GM18507 (cell line): ENCODE data around the gene ADAMTS12.

Source experiments
- DNase-seq: peaks from one replicate; pipeline ENCODE4 v3.0.0; 2011; ENCODE audit warnings: low read depth; ENCODE audit not compliant: insufficient read length; ENCODE audit errors: extremely low spot score
- FAIRE-seq: peaks from 2 replicates; lab custom pipeline; 2011; peaks lifted over from hg19 to GRCh38; lab: Jason Lieb, UNC

Gene ADAMTS12, protein sequence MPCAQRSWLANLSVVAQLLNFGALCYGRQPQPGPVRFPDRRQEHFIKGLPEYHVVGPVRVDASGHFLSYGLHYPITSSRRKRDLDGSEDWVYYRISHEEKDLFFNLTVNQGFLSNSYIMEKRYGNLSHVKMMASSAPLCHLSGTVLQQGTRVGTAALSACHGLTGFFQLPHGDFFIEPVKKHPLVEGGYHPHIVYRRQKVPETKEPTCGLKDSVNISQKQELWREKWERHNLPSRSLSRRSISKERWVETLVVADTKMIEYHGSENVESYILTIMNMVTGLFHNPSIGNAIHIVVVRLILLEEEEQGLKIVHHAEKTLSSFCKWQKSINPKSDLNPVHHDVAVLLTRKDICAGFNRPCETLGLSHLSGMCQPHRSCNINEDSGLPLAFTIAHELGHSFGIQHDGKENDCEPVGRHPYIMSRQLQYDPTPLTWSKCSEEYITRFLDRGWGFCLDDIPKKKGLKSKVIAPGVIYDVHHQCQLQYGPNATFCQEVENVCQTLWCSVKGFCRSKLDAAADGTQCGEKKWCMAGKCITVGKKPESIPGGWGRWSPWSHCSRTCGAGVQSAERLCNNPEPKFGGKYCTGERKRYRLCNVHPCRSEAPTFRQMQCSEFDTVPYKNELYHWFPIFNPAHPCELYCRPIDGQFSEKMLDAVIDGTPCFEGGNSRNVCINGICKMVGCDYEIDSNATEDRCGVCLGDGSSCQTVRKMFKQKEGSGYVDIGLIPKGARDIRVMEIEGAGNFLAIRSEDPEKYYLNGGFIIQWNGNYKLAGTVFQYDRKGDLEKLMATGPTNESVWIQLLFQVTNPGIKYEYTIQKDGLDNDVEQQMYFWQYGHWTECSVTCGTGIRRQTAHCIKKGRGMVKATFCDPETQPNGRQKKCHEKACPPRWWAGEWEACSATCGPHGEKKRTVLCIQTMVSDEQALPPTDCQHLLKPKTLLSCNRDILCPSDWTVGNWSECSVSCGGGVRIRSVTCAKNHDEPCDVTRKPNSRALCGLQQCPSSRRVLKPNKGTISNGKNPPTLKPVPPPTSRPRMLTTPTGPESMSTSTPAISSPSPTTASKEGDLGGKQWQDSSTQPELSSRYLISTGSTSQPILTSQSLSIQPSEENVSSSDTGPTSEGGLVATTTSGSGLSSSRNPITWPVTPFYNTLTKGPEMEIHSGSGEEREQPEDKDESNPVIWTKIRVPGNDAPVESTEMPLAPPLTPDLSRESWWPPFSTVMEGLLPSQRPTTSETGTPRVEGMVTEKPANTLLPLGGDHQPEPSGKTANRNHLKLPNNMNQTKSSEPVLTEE (N-terminal part only)

DNA sequence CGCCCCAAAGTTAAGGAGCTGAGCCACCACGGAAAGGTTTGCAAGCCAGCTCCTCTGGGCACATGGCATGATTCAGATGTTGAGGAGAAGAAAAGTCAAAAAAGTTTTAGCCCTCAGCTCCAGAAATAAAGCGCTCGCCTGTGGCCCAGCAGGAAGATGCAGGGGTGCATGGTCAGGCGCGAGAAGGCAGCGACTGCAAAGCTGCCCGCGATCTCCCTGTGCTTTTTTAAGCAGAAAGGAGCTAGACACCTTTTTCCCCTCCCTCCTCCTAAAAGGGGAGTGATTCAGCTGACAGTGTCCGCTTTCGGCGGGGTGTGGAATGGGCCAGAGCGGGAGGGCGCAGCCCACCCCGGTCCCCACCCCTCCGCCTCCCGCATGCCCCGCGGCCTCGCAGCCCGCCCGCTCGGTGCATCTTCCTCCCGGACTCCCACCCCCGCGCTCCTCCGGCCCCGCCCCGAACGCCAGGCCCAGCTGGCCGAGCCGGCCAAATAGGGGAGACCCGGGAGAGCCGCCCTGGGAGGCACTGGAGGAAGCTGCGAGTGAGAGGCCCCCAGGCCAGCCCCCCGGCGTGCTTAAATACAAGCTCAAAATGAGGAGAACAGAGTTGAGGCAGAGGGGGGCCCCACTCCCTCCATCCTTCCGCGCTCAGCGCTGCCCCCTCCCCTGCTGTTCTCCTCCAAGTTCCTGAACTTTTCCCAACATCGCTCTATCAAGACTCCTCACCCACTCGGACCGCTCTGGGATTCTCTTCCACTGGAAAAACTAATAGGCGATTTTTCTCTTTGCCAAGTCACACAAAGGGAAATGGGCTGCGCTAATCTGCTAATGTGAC lies at the start of gene ADAMTS12:
TSS of gene ADAMTS12 (minus strand) at position 203 of the 832 bp plus-strand sequence. CDS start at position 69, 134 bp downstream.
- FAIRE-seq: no peak

DNA sequence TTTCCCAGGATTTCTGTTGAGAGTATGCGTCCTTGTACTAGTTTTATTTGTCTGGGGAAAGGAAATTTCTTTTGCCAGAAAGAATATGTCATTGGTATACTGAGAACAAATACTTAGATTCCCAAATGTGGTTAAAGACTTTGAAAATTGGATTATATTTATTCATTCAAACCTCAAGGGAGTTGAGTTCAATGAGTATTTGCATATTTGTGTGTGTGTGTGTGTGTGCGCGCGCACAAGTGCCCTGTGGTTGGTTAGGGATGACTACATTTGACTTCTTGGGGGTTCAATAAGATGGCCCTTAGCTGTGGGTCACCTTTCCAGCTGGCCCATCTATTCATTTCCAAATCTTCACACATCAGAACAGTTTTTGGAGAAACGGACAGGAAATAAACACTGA lies 49.3 kb upstream of the ADAMTS12 start:
- DNase-seq (no peak), FAIRE-seq (no peak)

More for the DNA sequence above, at the start of gene ADAMTS12:
- DNase-seq: no peak

DNA sequence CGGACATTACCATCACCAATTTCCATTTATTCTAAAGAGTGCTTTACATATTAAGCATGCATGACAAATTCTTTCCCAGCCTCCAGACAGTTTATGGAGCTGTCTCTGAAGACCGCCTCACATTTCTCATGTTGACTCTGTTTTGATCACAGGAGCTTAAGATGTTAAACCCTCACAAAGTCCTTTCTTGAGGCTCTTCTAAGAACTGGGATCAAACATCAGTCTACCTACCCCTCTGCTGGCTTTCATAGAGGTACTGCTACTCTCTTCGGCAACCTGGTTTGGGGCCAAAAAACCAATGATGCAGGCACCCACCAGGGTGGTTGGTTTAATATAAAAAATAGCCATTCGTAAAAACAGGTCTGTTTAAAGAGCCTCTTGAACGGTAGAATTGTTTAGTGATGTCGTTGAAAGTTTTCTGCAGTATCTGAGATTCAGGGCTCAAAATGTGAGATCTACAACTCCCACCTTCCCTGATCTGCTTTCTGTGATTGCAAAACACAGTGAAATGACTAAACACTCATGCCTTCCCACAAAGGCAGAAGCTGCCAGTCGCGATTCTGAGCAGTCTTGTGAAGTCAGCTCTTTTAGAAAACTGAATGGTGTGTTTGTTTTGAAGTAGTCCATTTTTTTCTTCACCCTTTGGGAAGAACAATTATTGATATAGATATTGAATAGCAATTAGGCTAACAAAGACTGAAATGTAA lies 47.9 kb upstream of the ADAMTS12 start:
- FAIRE-seq: no peak

DNA sequence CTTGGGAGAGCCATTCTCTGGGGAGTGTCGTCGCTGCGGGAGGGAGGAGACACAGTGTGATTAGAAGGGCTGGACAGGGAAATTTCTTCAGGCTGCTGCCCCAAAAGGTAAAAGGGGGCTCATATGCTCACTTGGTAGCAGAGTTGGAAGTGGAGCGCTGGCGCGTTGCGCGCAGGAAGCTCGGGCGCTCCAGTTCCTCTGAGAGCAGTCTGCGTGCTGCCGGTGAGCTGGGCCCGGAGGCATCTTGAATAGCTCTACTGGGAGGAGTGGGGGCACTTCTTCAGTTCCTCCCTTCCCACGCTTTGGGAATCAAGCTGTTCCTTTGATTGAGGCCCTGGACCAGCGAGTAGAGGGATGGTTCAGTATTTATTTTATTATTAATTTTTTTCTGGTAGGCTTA lies 47.1 kb upstream of the ADAMTS12 start:
- no peak for FAIRE-seq
- DNase-seq: no peak

More for the DNA sequence above, 47.9 kb upstream of the ADAMTS12 start:
- DNase-seq: no peak

DNA sequence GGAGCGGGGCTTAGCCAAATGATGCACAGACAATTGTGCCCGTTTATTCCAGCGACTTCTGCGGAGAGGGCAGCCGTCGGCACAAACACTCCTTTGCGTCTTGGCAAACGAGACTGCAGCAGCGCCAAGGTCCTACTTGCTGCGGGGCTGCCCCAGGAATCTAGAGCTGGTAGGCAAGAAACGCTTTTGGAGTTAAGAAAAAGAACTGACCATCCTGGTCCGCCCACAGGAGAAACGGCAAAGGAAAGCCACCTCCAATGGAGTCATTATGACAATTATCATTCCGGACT lies 46.7 kb upstream of the ADAMTS12 start:
- FAIRE-seq (no peak), DNase-seq (no peak)

DNA sequence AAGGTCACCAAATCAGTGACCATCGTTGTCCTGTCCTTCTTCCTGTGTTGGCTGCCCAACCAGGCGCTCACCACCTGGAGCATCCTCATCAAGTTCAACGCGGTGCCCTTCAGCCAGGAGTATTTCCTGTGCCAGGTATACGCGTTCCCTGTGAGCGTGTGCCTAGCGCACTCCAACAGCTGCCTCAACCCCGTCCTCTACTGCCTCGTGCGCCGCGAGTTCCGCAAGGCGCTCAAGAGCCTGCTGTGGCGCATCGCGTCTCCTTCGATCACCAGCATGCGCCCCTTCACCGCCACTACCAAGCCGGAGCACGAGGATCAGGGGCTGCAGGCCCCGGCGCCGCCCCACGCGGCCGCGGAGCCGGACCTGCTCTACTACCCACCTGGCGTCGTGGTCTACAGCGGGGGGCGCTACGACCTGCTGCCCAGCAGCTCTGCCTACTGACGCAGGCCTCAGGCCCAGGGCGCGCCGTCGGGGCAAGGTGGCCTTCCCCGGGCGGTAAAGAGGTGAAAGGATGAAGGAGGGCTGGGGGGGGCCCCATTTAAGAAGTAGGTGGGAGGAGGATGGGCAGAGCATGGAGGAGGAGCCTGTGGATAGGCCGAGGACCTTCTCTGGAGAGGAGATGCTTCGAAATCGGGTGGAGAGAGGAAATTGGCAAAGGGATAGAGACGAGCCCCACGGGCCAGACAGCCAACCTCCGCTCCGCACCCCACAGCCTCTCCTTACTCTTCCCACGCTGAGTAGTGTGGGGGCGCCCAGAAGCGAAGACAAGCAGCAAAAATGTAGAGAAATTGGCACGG lies 46.1 kb upstream of the ADAMTS12 start:
- no peak for DNase-seq
- FAIRE-seq: no peak

DNA sequence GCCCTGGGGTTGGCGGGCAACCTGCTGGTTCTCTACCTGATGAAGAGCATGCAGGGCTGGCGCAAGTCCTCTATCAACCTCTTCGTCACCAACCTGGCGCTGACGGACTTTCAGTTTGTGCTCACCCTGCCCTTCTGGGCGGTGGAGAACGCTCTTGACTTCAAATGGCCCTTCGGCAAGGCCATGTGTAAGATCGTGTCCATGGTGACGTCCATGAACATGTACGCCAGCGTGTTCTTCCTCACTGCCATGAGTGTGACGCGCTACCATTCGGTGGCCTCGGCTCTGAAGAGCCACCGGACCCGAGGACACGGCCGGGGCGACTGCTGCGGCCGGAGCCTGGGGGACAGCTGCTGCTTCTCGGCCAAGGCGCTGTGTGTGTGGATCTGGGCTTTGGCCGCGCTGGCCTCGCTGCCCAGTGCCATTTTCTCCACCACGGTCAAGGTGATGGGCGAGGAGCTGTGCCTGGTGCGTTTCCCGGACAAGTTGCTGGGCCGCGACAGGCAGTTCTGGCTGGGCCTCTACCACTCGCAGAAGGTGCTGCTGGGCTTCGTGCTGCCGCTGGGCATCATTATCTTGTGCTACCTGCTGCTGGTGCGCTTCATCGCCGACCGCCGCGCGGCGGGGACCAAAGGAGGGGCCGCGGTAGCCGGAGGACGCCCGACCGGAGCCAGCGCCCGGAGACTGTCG lies 45.4 kb upstream of the ADAMTS12 start:
- no peak for FAIRE-seq
- DNase-seq: no peak

DNA sequence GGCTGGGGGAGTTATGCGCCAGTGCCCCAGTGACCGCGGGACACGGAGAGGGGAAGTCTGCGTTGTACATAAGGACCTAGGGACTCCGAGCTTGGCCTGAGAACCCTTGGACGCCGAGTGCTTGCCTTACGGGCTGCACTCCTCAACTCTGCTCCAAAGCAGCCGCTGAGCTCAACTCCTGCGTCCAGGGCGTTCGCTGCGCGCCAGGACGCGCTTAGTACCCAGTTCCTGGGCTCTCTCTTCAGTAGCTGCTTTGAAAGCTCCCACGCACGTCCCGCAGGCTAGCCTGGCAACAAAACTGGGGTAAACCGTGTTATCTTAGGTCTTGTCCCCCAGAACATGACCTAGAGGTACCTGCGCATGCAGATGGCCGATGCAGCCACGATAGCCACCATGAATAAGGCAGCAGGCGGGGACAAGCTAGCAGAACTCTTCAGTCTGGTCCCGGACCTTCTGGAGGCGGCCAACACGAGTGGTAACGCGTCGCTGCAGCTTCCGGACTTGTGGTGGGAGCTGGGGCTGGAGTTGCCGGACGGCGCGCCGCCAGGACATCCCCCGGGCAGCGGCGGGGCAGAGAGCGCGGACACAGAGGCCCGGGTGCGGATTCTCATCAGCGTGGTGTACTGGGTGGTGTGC lies 44.7 kb upstream of the ADAMTS12 start, which contains the start of gene RXFP3:
TSS of gene RXFP3 (plus strand) at position 6 of the 636 bp plus-strand sequence. CDS start at position 361, 355 bp downstream.
- DNase-seq: no peak
- no peak for FAIRE-seq

DNA sequence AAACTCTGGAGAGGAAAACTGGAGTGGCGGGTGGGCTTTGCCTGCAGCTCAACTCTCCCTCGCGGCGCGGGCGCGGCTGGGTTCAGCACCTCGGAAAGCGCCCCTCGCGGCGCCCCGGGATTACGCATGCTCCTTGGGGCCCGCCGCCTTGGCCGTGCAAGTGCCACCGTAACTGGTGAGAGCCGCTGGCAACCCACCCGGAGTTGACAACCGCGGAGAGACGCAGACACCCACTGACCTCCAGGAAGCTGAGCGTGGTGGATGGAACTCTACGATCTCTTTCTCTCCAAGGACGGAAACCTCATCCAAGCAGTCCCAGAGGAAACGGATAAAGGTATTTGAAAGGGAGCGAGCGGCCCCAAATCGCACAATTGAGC lies 44.2 kb upstream of the ADAMTS12 start:
- FAIRE-seq (peak; percentile 24), DNase-seq (peak; percentile 36)

DNA sequence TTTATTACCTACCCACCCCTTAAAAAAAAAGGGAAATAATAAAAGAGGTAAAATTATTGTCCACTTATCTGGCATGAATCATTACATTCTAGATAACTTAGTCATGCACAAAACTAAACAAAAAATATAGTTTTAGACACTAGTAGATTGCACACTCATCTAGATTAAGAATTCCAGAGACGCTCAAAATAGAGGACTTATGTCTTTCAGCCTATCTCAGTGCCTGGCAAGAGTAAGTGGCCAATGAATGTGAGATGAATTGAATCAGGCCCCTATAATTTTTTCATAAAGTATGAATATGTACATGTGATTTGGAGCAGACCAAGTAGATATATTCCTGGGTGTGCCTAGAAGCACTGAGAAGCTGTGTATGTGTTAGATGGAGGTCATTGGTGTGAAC lies 42.4 kb upstream of the ADAMTS12 start:
- DNase-seq (no peak), FAIRE-seq (no peak)

DNA sequence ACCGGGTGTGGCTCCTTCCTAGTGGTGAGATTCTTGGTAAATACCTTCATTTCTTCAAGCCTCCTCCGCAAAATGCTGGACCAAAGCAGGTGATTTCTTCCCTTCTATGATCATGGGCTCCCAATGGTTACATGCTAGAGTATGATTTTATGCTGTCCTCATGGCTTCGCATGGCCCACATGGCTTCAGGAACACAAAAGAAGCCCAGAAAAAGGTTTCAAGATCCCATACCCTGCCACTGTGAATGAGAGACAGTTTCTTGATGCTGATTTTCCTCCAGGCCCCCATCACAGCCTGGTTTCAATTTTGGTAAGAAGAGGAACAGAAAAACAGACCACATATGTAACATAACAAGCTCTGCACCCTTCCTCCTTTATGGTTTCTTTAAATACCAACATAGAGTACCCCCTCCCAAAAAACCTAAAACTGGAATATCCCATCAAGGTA lies 42.0 kb upstream of the ADAMTS12 start:
- peak; percentile 87 for FAIRE-seq

DNA sequence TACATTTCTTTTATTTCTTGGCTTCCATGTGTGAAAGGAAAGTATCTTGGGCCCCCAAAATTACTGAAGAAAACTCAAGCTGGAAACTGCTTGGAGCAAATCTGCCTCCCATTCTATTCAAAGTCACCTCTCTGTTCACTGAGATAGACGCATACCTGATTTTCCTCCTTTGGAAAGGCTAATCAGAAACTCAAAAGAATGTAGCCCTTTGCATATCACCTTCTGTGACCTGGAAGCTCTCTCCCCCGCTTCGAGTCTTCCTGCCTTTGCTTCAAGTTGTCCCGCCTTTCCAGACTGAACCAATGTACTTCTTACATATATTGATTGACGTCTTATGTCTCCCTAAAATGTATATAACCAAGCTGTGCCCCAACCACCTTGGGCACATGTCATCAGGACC lies 39.3 kb upstream of the ADAMTS12 start:
- DNase-seq (no peak), FAIRE-seq (no peak)

More for the DNA sequence above, 42.0 kb upstream of the ADAMTS12 start:
- DNase-seq: no peak

DNA sequence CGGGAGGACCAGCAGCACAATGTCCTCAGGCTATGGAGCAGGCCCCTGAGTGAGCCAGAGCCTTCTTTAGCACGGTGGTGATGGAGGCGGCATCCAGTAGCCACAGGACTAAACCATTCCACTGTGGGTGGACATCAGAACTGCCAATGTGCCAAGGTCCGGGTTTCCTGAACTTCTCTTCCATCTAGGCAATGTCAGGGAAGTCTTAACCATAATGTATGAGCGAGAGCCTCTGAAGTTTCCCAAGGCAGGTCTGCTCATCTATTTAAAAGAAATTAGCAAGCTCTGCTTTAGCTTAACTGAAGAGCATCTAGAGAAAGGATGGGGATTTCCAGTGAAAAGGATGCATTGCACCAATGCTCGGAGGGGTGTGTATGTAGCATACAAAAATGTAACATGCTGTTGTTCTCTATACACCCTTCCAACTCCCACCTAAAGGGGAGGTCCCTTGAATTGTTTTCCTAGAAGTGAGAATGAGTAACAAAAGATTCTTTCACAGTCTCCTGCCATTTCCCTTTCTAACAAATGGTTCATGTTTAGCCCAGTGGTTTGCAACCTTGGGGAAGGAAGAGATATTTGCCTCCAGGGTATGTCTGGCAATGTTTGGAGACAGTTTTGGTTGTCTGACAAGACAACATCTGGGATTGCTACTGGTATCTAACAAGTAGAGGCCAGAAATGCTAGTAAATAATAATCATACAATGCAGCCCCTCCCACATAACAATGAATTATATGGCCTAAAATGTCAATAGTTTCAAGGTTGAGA lies 38.3 kb upstream of the ADAMTS12 start:
- no peak for DNase-seq
- FAIRE-seq: peak; percentile 64

DNA sequence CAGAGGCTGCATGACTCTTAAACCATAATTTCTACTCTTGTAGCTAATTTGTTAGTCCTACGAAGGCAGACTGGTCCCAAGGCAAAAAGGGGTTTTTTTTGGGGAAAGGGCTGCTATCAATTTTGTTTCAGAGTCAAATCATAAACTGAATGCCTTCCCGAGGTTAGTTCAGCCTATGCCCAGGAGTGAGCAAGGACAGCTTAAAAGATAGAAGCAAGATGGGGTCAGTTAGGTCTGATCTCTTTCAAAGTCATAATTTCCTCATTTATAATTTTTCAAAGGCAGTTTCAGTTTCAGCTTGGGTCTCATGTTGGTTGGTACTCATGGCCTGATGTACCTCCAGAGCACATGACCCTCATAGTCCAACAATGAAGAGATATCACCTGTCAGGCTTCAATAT lies 36.5 kb upstream of the ADAMTS12 start:
- DNase-seq (no peak), FAIRE-seq (no peak)

DNA sequence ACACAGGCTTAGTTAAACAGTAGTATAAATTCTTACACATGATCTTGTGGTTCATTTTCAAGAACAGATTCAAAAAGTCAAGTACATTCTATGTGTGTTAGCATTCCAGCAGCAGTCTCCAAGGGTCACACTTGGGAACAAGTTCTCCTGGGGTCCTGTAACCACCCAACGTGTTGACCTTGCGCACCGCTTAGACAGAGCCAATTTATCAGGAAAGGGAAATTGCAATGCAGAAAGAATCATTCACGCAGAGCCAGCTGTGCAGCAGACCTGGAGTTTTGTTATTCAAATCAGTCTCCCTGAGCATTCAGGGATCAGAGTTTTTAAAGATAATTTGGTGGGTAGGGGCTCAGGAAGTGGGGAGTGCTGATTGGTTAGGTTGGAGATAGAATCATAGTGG lies 35.9 kb upstream of the ADAMTS12 start:
- FAIRE-seq (no peak), DNase-seq (no peak)

DNA sequence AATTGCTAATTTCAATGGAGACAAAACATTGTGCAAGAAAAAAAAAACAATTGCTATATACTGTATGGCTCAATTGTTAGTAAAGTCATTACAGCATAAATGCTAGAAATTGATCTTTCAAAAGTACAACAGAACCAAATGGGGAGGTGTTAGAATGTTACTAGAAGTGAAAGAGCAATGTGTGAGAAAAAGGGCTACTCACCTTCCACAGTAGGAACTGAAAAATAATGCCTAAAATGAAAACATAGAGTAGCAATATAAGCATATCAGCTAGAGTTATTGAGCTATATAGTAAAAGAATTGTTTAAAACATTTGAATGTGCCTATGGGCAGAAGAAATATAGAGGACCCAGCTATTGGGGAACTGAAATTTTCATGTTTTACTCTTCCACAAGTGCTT lies 33.5 kb upstream of the ADAMTS12 start:
- peak; percentile 42 for FAIRE-seq
- DNase-seq: no peak
